GM18867 (cell line): ENCODE results near the gene MRPS21.

Experiments used
- ATAC-seq: cut with Tn5 transposase; IDR thresholded peaks from one replicate; pipeline ENCODE4 v1.9.1; 2021; ENCODE audit warnings: mild to moderate bottlenecking, moderate library complexity; ENCODE audit not compliant: unreplicated experiment

The MRPS21 gene

DNA sequence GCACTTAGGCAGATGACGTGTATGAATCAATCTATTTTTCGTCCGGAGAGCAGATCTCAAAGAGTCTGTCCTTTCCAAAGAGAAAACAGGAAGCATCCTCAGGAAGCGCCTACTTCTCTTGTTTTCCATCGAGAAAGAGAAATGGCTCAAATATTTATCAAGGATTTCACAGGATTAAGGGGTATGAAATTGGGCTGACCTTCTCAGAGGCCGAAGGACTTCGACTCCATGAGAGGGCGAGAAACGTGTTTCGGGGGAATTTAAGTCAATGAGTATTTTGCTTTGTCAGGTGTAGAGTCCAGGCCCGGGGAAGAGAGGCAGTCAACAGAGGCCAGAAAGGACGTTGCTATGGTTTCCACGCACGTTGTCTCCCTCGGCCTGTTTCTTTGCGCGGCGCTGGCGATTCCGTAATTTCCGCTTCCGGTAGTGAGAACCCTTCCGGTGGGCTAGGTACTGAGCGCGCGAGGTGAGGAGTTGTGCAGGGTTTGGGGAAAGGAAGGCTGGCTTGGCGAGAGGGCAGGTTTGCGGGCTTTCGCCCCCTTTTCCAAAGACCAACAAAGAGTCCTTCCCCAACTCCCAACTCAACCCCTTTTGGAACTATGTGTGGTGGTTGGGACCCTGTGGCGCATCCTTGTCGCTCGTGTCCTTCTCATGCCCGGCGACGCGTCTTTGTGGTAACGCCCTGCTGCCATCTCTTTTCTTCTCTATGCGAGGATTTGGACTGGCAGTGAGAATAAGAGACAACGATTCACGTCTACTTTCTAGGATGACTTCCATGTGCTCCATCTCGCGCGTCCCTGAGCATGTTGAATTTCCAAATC is at the start of gene MRPS21:
Gene MRPS21, plus strand, starts transcription at position 429 of the 821 bp plus-strand sequence. CDS start 506 bp downstream, outside the sequence.
- peak; percentile 98 for ATAC-seq

DNA sequence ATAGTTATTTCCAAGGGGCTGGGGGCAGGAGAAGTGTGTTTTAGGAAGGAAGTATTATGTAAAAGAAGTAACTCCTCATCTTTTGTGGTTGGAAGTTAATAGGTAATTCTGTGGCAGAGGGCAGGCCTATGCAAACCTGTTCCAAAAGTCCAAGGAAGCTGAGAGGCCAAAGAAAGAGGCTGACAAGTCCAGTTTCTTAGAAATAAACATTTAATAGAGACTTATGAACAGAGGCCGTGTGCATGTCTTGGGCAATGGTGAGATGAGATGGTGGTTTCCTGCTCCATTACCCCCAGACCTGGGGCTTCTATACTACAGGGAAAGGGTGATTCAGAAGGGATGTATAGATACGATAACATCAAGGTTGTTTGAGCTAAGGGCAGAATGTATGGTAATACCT is 43.7 kb upstream of the MRPS21 start:
- no peak for ATAC-seq

DNA sequence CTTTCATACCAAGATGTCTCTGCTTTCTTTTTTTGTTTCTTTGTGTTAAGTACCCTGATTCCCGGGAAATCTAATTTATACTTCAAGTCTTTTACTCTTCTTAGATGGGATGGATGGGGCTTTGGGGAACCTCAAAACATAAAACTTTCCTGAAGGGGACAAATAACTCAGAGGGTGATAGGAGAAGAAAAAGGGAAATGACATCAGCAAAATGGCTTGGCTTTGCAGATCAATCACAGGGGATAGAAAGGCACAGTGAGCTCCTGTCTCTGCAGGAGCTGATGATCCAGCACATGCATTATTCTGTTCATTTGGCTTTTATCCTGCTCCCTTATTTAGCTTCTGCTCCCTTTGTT is 37.5 kb upstream of the MRPS21 start:
- no peak for ATAC-seq

DNA sequence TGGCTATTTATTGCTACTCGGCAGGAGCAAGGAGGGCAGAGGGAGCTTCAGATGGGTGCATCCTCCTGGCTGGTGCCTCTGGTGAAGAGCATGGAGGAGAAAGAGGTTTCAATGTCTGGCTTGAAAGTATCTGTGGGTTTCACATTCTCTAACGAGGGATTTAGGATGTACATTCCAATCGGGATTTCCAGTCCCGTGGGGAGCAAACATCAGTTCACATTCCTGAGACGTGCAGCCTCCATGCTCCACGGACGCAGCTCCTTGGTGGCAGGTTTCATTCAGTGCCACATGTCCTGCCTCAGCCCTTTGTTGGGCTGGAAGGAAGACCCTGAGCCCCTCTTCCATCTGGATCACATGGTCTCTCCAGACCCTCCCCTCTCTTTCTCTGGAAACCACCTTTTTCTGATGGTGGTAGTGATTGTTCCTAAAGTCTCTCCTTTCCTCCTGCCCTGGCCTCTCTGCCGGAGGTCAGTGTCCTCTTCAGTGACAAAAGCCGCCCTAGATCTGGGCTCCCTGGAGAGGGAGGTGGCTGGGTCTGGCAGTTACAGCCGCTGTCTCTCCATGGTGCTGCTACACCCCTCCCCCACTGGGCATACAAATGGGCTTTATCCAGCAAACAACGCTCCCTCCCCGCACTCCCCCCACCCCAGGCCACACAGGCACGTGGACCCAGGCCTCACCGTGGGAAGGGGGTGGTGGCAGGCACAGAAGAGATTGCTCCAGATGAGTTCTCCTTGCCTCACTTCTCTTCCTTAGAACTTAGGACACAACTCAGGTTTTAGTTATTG is 36.9 kb upstream of the MRPS21 start:
- ATAC-seq = no peak

DNA sequence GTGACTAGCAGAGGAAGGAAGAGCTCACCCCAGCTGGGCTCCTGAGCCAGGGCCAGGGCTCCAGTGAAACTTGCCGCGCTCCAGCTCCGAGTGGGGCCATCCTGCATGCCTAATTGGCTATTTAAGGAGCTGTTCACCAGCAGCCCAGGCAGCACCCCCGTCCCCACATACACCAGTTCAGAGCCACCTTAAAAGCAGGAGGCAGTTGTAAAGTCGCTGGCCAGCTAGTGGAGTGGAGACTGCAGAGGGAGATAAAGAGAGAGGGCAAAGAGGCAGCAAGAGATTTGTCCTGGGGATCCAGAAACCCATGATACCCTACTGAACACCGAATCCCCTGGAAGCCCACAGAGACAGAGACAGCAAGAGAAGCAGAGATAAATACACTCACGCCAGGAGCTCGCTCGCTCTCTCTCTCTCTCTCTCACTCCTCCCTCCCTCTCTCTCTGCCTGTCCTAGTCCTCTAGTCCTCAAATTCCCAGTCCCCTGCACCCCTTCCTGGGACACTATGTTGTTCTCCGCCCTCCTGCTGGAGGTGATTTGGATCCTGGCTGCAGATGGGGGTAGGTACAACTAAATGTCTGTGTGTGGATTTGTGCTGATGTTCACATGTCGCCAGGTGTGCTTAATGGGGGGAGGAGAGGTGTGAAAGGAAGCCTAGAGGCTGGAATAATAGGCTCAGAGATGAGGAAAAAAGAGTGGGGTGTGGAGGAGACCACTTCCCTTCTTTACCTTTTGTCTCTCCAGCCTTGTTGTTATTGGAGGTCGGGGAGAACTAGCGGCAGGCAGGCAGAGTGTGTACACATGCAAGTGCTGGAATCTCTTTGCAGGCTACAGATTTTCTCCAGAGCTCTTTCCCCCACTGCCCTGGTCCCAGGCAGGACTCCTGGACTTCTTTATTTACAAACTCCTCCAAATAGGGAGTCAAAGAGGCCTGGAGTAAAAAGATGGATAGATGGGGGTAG is 35.8 kb upstream of the MRPS21 start, which contains the start of gene CA14:
Gene CA14, plus strand, starts transcription at position 151 of the 962 bp plus-strand sequence. Its CDS starts 355 bp downstream, at position 506.
- no peak for ATAC-seq

DNA sequence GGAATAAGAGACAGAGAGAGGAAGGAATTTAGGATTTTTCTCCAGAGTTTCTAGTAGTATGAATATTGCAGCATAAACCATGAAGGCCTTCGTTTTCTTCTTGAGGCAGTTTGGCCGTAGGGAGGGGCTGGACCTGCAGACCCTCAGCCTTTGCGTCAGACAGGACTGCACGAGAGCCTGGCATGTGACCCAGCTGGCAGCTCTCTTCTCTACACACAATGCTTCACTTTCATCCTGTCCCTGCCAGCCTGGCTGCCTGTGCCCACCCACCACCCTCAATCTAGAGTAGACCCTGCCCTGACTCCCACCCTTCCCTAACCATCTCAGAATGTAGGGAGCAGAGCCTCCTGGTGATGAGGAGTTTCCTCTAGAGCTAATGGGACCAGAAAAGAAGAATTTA is 34.4 kb upstream of the MRPS21 start:
- no peak for ATAC-seq

DNA sequence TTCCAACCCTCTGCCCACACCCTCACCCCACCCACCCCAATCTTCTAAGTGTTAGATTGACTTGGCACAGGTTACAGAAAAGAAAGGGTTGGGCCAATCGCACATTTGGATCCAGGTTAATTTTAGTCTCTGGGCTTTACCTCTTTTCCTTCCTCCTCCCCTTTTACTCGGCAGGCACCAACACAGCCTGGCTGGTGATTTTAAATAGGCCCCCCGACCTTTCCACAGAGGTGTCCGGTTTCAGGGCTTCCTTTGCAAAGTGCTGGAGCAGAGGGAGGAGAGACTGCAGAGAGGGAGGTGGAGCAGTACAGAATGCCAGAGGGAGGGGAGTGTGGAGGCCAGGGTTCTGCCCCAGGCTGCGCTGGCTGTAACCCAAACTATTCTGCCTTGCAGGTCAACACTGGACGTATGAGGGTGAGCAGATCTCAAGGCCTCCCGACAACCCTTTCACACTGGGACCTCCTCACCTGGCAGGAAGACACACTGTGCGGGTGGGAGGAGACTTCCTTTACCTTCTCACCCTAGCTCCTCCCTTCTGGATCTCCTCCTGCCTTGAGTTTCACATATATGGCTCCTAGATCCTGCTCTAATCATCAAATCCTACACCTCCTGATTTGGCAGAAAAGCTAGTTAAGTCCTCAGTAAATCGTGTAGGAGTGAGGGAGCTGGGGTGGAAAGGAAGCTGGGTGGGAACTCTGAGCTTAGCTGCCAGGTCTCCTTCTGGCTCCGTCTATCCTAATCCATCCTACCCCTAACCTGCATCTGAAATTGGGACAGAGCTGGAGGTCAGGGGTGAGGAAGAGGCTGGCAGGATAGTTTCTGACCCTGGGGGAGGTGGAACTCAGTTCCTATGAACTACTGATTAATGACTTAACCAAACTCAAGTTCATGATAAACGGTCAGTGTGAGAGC is 33.6 kb upstream of the MRPS21 start:
- no peak for ATAC-seq

DNA sequence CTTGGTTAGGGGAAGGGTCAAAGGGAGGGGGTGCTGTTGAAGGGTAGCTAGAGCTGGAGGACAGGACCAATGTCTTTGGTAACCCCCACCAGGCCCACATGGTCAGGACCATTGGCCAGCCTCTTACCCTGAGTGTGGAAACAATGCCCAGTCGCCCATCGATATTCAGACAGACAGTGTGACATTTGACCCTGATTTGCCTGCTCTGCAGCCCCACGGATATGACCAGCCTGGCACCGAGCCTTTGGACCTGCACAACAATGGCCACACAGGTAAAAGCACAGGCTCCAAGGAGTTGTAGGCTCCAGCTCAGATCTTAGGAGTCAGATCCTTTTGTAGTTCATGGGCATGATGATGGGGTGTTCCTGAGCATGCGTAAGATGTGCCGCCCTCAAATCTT is 32.3 kb upstream of the MRPS21 start:
- no peak for ATAC-seq

DNA sequence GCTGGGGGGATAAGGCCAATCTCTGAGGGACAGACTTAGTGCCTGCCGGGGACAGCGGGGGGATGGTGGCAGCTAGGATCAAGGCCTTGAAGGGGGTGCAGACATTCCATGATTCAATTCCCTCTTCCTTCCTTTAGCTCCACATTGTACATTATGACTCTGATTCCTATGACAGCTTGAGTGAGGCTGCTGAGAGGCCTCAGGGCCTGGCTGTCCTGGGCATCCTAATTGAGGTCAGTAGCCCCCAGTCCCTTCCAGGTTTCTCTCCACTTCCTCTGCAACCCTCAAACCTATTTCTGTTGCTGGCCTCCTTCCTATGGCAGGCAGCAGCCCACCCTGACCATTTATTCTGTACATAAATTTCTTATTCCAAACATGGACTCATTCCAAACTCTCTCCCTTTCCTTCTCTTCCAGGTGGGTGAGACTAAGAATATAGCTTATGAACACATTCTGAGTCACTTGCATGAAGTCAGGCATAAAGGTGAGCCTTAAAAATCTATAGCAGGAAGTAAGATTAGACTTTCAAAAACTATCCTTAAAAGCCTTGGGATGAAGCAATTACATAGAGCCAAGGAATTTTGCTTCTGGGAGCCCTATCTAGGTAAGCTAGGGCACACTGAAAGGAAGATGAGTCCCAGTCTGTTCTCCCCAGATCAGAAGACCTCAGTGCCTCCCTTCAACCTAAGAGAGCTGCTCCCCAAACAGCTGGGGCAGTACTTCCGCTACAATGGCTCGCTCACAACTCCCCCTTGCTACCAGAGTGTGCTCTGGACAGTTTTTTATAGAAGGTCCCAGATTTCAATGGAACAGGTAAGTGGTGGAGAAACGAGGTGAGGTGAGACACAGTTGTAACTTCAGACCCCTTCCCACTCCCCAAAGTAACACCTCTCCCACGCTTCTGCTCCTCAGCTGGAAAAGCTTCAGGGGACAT is 31.0 kb upstream of the MRPS21 start:
- no peak for ATAC-seq

DNA sequence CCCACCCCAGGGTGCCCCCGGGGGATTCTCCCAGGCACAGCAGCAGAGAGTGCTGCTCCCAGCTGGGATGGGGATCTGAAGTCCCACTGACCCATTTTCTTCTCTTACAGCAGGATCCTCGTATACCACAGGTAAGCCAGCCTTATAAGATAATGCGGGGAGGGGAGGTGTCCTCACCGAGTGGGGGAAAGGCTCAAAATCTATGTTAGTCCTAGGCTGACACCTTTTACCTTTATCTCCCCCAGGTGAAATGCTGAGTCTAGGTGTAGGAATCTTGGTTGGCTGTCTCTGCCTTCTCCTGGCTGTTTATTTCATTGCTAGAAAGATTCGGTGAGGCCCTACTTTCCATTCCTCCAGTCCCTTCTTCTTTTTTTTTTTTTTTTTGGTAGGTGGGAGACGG is 30.1 kb upstream of the MRPS21 start:
- ATAC-seq = no peak

DNA sequence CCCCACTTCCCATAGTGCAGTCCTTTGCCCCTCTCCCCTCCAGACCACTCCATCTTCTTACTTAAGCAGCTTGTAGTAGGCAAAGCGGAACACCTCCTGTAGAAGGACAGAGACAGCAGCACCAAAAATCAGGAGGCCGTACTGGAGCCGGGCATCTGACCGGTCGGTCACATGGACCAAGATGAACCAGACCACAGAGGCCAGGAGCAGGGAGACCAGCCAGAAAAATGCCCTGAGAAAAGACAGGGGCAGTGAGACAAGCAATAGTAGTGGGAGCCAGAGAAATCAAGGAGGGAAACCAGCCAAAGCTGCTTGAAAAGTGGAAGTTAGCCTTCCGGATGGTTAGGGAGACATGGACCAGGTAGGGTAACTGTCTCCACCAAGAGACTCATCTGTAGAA is 25.8 kb upstream of the MRPS21 start:
- no peak for ATAC-seq

DNA sequence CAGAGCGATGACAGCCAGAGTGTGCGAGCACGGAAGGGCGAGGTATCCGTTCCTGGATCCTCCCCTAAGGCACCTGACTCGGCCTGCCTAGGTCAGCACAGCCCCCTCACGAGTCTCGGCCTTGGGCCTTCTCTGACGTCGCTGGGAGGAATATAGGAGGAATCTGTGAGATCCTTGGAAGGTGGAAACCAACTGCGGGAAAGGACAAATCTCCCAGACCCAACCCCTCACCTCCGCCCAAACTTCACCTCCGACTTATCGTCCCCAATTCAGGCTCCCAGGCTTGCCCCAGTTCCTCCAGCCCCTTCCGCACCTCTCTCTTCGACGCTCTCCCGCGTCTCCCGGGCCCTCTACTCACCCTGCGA is 25.3 kb upstream of the MRPS21 start:
- ATAC-seq = peak; percentile 24

DNA sequence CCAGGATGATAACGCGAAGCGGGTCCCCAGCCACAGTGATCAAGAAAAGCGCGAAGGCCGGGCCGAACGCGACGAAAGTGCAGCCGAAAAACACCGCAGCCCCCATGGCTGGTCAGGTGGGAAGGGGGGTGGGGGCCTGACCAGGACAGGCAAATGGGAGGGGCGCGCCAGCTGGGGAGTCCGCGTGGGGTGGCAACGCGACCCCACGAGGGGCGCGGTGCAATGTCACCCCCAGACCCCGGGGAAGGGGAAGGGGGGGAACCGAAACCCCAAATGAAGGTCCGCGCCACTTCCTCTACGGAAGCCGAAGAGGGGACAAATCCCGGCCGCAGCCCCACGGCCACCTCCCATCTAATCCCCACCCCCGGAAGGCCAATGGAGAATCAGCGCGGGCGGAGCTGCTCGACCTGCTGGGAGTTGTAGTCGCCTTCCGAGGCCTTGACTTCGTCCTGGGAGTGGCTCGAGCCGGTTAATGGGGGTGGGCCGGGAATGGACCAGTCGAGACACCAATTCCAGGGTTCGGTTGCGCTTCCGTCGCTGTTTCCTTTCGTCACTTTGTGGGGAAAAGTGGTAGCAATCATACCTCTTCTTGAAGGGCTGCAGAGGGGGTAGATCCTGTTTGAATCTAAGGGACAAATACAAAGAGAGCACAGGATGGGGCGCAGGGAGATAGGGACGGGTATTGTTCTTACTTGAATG is 24.8 kb upstream of the MRPS21 start, which contains the start of gene APH1A:
Gene APH1A, minus strand, starts transcription at position 312 of the 699 bp plus-strand sequence. Its CDS starts 206 bp downstream, at position 106.
- peak; percentile 92 for ATAC-seq

DNA sequence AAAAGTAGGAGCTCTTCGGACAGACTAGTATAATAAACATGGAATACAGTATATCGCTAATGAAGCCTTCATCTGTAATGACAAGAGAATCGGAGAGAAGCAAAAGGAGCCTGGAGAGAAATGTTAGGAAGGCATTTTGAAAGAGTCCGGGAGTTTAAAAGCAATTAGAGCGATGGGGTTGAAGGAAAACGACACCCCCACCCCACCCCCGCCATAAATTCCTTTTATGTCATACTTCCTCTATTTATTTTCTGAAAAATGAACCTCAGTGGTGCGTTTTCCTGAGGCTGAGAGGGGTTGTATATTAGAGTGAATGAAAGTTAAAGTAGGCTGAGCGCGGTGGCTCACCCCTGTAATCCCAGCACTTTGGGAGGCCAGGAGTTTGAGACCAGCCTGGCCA is 24.2 kb upstream of the MRPS21 start:
- ATAC-seq = no peak

DNA sequence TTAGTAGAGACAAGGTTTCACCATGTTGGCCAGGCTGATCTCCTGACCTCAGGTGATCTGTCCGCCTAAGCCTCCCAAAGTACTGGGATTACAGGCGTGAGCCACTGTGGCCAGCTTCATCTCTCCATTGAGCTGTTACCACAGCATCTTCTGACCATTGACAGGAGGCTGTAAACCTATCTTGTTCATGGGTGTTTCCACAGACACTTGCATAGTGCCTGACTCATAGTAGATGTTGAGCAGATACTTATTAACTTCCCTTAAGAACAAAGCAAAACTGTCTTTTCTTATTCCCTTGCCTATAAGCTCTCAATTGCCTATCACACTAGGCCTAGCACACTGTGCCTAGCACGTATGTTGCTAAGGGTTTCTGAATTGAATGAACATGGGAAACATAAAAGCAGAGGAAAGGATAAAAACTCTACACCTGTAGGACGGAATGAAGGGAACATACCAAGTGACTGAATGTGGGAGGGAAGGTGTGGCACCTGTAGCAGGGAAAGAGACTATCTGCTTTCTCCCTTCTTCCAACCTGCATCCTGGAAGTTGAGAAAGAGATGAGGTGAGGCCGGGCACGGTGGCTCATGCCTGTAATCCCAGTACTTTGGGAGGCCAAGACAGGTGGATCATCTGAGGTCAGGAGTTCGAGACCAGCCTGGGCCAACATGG is 22.2 kb upstream of the MRPS21 start:
- ATAC-seq = no peak

DNA sequence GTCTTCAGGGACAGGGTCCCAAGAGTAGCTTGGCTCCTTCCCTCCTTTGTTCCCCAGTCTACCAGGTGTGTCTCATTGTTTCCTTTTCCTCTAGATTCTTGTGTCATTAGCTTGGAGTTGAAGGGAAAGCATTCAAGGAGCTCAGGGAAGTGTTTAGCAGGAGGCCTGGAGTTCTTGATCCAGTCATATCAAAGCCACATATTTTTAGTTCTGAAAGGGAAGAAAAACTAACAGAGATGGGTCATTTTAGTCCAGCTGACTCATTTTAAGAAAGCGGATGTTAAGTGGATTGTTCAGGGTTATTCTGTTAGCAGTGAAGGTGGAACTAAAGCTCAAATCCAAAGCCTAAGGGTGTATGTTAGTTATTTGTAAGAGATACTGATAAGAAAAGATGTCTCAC is 20.4 kb upstream of the MRPS21 start:
- no peak for ATAC-seq

DNA sequence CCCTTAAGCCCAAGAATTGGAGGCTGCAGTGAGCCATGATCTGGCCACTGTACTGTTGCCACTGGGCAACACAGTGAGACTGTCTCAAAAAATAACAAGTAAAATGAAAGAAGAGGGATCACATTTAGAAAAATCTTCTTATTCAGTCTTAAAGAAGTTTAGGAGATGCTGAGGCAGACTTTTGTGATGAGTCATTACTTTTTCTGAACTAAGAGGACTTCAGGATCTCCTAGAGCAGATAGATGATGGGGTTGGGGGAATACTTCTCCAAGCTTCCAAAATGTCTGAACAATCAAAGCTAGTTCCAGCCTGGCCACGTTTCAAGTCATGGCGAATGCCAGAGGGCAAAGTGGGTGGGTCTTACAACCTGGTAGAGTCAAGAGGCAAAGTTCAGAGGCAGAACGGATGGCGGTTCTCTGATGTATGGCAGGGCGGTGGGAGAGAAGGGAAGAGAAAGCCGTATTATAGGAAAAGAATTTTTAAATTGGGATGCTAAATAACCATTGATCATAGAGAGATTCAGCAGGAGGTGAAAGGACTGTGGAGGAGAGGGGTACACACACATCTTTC is 13.4 kb upstream of the MRPS21 start:
- ATAC-seq = no peak
